Thoracic aorta (tissue), 2 donors: ENCODE data around the gene DUOXA1. TPM values are rescaled to one million over a fixed set of nuclear protein-coding genes. Genes with fewer than 3 reads are reported as not detected.

ENCODE experiments used
- ATAC-seq: fragments of 150-250 bp; one replicate; pipeline ENCODE4 v1.8.0; 2017; ENCODE audit warnings: low read depth; ENCODE audit not compliant: insufficient number of reproducible peaks, low FRiP score
- DNase-seq: peaks from one replicate; pipeline ENCODE4 v3.0.0-alpha.2; 2020; ENCODE audit warnings: low spot score
- H3K27ac ChIP-seq, 2 donors: fragments of 200-600 bp; sonication (generic); 1 replicate in 1 of 2; 2 replicates in 1 of 2; pipeline ENCODE4 v1.5.1; 2016; ENCODE audit warnings: mild to moderate bottlenecking in 2 of 2, moderate library complexity in 2 of 2
- H3K27me3 ChIP-seq: fragments of 200-600 bp; sonication (generic); replicated peaks from 2 replicates; pipeline ENCODE4 v1.6.0; 2016; ENCODE audit warnings: mild to moderate bottlenecking; ENCODE audit not compliant: insufficient read depth
- H3K36me3 ChIP-seq: fragments of 200-600 bp; sonication (generic); one replicate; pipeline ENCODE4 v1.5.1; 2016
- H3K4me1 ChIP-seq, 2 donors: fragments of 200-600 bp; sonication (generic); 1 replicate in 1 of 2; 2 replicates in 1 of 2; pipeline versions ENCODE4 v1.5.1 to v1.6.0; 2016; ENCODE audit warnings: low read depth in 2 of 2, mild to moderate bottlenecking in 1 of 2; ENCODE audit not compliant: control insufficient read depth in 1 of 2
- H3K4me3 ChIP-seq: fragments of 200-600 bp; sonication (generic); 2 replicates; pipeline ENCODE4 v1.5.1; 2016; ENCODE audit warnings: mild to moderate bottlenecking
- H3K9me3 ChIP-seq: fragments of 200-600 bp; sonication (generic); 2 replicates; pipeline ENCODE4 v1.5.1; 2016
- total RNA-seq, 2 donors: library from RNA; depleted of rRNA; stranded (reverse); fragments of >200 nt; gene quantifications; one replicate each; pipeline versions ENCODE4 v1.1.0 to v1.2.3, GENCODE V29; 2016
- TF ChIP-seq, protein P1 (sequence below): fragments of 200-600 bp; sonication (generic); IDR thresholded peaks from one replicate; pipeline ENCODE4 v1.5.1; 2019; ENCODE audit warnings: antibody characterized with exemption

DUOXA1 gene
- total RNA-seq, 2 donors from 2014 or later: 6.8 TPM; not detected in 1

DNA sequence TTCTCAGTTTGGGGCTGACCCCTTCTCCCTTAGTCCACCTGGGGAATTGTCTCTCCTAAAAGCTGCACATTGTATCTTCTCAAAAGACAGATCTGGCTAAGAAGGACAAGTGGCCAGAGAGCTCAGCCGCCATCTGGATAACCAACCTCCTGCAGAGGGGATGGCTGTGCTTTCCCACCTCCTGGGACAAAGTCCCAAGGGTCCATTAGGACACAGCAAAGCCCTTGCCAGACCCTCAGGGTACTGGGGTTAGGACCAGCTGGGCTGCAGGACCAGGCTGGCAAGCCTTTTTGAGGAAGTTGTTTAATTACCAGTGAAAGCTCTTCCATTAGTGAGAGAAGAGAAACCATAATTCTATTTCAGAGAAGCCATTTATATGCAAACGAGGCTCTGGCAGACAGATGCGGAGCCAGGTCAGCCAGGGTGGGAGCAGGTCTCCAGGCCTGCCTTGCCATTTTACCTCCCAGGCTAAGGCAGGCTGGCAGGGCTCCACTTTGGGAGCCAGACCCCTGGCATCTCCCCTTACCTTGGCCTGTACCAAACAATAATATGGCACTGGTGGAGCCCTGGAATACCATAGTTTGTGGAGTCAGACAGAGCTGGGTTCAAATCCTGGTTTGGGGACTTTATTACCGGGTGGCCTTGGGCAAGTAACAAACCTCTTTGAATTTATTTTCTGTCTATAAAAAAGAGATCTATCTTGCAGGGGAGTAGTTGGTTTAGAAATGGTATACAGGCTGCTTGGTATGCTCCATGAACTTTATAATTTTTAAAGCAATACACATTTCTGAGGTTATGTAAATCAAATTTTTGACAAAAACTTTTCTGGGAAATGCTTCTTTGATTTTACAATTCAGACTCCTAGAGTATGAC lies 40.2 kb upstream of the DUOXA1 start:
- Histone ChIP-seq H3K36me3 (no peaks in the 10 kb centered on the region), H3K27ac (peak overlapping the region in 1 of 2 donors; percentile 23), H3K9me3 (no peaks in the 10 kb centered on the region), H3K4me1 (peaks cover 0 to 23% of the 10 kb centered on the region in 2 donors), H3K27me3 (no peaks in the 10 kb centered on the region), H3K4me3 (no peak overlapping the region)
- no peak for DNase-seq
- ATAC-seq: no peak
- TF ChIP-seq, protein P1, sequence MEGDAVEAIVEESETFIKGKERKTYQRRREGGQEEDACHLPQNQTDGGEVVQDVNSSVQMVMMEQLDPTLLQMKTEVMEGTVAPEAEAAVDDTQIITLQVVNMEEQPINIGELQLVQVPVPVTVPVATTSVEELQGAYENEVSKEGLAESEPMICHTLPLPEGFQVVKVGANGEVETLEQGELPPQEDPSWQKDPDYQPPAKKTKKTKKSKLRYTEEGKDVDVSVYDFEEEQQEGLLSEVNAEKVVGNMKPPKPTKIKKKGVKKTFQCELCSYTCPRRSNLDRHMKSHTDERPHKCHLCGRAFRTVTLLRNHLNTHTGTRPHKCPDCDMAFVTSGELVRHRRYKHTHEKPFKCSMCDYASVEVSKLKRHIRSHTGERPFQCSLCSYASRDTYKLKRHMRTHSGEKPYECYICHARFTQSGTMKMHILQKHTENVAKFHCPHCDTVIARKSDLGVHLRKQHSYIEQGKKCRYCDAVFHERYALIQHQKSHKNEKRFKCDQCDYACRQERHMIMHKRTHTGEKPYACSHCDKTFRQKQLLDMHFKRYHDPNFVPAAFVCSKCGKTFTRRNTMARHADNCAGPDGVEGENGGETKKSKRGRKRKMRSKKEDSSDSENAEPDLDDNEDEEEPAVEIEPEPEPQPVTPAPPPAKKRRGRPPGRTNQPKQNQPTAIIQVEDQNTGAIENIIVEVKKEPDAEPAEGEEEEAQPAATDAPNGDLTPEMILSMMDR: no peak

DNA sequence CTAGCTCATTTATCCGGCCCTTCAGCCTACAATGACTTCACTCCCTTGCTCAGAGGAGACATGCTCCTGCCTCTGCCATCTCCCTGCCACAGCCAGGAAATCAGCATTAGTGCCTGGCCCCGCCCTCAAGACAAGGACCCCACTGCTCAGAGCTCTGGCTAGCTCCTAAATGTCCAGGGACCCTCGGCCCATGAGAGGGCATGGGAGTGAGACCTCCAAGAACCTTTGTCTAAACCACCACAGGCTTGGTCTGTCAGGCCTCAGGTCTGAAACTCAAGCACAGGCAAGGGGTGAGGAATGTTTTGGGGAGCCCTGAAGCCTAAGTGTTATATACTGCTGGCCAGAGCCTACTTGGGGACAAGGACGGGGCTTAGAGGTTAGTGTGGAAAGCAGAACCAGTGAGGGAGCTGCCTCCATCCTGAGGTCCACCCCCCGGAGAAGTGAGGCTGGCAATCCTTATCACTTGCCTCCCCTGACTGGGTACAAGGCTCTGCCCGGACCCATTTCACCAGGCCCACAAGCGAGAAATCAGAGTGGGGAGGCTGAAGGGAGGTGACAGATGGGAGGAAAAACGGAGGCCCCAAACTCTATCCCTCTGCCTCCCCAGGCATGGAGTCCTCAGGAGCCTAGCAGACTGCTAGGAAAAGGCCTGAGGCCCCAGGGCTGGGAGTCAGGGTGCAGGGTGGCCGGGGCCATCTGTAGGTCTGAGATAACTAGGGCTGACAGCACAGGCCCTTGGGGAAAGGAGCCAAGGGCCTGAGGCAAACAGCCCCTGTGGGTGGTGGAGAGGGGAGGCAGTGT lies 39.3 kb upstream of the DUOXA1 start:
- Histone ChIP-seq H3K27ac (peak overlapping the region; percentile 45 to 97), H3K9me3 (no peaks in the 10 kb centered on the region), H3K27me3 (no peaks in the 10 kb centered on the region), H3K4me3 (no peak overlapping the region), H3K36me3 (no peaks in the 10 kb centered on the region), H3K4me1 (peaks cover 0 to 23% of the 10 kb centered on the region in 2 donors)
- TF ChIP-seq, protein P1: no peak
- ATAC-seq (no peak), DNase-seq (no peak)

DNA sequence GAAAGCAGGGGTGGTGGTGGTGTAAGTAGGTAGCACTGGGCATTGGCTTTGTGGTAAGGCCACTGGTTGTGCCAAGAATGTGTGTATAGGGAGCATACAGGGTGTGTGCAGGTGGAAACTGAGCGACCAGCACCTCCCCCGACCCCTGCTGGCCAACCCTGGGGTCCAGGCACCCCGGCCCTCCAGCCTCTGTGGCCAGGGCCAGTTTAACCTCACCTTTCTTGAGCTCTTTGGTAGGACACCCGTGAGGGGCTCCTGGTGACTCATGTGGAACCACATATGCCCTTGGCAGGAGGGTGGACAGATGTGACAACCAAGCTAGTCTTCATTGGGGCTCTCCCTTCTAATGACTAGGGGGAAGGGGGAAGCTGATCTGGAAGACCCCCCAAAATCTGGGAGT lies 38.6 kb upstream of the DUOXA1 start:
- Histone ChIP-seq H3K9me3 (no peaks in the 10 kb centered on the region), H3K27ac (peak overlapping the region; percentile 97 to 98), H3K4me3 (no peak overlapping the region), H3K36me3 (no peaks in the 10 kb centered on the region), H3K4me1 (peaks cover 0 to 25% of the 10 kb centered on the region in 2 donors), H3K27me3 (no peaks in the 10 kb centered on the region)
- no peak for ATAC-seq
- TF ChIP-seq, protein P1: no peak
- no peak for DNase-seq

DNA sequence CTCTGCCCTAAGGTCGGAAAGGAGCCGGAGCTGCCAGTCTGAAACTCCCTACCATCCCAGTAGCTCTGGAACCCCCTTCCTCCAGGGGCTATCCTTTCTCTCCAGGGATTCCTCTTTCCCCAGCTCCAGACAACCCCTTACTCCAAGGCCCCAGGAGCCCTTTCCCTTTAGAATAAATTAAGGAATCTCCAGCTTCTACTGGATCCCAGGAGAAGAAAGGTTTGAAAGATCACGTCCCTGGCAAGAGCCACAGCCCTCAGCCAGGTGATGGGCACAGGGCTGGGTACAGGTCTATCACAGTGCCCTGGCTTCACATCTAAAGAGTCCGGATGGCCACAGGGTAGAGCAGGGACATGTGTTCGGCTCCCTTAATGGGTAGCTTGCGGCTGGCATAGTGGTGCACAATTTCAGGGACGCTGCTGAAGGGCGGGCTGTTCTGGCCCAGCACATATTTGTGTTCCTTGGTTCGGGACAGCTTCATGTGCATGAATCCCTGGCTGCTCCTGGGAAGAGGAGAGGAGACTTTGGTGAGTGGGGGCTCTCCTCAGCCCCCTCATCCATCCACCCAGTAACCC lies 38.0 kb upstream of the DUOXA1 start:
- ATAC-seq (no peak), DNase-seq (no peak)
- peak overlapping the region; percentile 97 to 98 for H3K27ac ChIP-seq
- H3K4me1 ChIP-seq: peaks cover 0 to 30% of the 10 kb centered on the region in 2 donors
- H3K27me3 ChIP-seq: no peaks in the 10 kb centered on the region
- H3K4me3 ChIP-seq: peak overlapping the region; percentile 79
- no peaks in the 10 kb centered on the region for H3K9me3 ChIP-seq
- TF ChIP-seq, protein P1: no peak
- no peaks in the 10 kb centered on the region for H3K36me3 ChIP-seq
